ENCODE data around the gene RABGAP1L.

Gene RABGAP1L

DNA sequence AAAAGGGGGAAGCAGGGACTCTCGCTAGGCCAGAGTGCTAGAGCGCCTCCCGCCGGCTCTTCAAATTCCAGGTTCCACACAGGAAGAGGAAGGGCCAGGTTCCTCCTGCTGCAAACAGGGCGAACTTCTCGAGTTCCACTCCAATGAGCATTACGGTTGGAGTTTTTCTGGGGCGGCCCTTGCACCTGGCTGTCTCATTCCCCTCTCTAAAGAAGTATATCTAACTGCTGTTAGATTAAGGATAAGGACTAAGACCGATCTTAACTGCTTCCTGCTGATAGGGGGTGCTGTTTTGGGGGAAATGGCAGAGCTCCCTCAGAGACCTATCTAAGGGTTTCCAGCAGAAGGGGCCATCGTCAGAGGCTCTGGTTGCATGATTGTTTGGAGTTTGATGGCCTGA is 138.0 kb downstream of the RABGAP1L start:
- Histone ChIP-seq H3K9me3 (ENCODE audit: insufficient read depth, low read depth, low read length) (peaks cover 11% of the 10 kb centered on the region; the same call in 1 of the 2 replicates), H3K79me2 (ENCODE audit: insufficient read depth, low read length) (no peaks in the 10 kb centered on the region), H3K9ac (ENCODE audit: low read depth, low read length, poor library complexity, severe bottlenecking) (no peak overlapping the region), H3K27me3 (ENCODE audit: insufficient read depth, low read length, poor library complexity, severe bottlenecking) (no peaks in the 10 kb centered on the region), H4K20me1 (ENCODE audit: insufficient read depth, low read length, poor library complexity, severe bottlenecking) (no peaks in the 10 kb centered on the region), H3K4me3 (ENCODE audit: low read length, poor library complexity, severe bottlenecking) (no peak overlapping the region), H3K9me2 (replicated peaks; ENCODE audit: low read depth, low read length) (no peaks in the 10 kb centered on the region), H3F3A (ENCODE audit: low read depth) (no peaks in the 10 kb centered on the region), H3K36me3 (ENCODE audit: insufficient read depth, low read length) (peaks cover 21% of the 10 kb centered on the region; the same call in 1 of the 2 replicates), H3K4me2 (ENCODE audit: low read depth, low read length, poor library complexity, severe bottlenecking) (no peak overlapping the region), H3K4me1 (ENCODE audit: insufficient read depth, low read length, poor library complexity, severe bottlenecking) (no peaks in the 10 kb centered on the region), H2AFZ (ENCODE audit: low read length) (no peak overlapping the region)
- TF ChIP-seq, protein P1, sequence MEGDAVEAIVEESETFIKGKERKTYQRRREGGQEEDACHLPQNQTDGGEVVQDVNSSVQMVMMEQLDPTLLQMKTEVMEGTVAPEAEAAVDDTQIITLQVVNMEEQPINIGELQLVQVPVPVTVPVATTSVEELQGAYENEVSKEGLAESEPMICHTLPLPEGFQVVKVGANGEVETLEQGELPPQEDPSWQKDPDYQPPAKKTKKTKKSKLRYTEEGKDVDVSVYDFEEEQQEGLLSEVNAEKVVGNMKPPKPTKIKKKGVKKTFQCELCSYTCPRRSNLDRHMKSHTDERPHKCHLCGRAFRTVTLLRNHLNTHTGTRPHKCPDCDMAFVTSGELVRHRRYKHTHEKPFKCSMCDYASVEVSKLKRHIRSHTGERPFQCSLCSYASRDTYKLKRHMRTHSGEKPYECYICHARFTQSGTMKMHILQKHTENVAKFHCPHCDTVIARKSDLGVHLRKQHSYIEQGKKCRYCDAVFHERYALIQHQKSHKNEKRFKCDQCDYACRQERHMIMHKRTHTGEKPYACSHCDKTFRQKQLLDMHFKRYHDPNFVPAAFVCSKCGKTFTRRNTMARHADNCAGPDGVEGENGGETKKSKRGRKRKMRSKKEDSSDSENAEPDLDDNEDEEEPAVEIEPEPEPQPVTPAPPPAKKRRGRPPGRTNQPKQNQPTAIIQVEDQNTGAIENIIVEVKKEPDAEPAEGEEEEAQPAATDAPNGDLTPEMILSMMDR (conservative IDR thresholded peaks at IDR 0.05; ENCODE audit: low read length): peak; percentile 44
- no peak for TF ChIP-seq EZH2phosphoT487 (IDR thresholded peaks at IDR 0.05; ENCODE audit: borderline replicate concordance)

DNA sequence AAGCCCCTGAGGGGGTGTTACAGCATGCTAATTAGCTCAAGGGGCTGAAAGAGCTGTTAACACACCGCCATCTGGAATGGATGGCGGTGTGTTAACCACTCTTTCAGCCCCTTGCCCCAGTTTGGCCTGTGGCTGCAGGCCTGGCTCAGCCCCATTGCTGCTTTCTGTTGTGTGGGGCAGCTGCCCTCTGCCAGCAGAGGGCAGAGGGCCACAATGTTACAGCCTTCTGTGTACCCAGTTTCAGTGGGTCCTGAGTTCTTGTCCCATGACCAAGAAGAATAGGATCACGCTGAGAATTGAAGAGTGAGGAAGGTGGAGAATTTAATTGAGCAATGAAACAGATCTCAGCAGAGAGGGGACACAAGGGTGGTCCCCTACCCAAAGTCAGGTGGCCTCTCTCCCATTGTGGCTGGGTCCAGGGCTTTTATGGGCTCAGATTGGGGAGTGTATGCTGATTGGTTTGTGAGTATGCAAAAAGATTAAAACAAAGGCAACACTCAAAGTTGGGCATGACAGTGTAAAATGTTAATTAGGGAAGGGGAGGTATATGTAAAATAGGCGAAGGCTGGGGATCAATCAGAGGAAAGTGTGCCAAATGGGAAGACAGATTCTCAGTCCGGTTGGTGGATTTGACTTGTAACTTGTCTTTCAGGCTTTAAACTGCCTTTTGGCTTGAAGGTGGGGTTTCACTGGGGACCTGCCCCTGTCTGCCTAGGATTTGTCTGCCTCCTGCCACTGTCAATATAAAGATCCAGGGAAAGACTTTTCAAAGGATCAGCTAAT is 142.2 kb downstream of the RABGAP1L start:
- Histone ChIP-seq H2AFZ (ENCODE audit: low read length) (no peak overlapping the region), H3K9me3 (ENCODE audit: insufficient read depth, low read depth, low read length) (peaks cover 11% of the 10 kb centered on the region; the same call in 1 of the 2 replicates), H3K9me2 (replicated peaks; ENCODE audit: low read depth, low read length) (no peaks in the 10 kb centered on the region), H3K4me2 (ENCODE audit: low read depth, low read length, poor library complexity, severe bottlenecking) (no peak overlapping the region), H3K4me1 (ENCODE audit: insufficient read depth, low read length, poor library complexity, severe bottlenecking) (no peaks in the 10 kb centered on the region), H3K79me2 (ENCODE audit: insufficient read depth, low read length) (no peaks in the 10 kb centered on the region), H4K20me1 (ENCODE audit: insufficient read depth, low read length, poor library complexity, severe bottlenecking) (no peaks in the 10 kb centered on the region), H3K36me3 (ENCODE audit: insufficient read depth, low read length) (peaks cover 28% of the 10 kb centered on the region; the same call in 1 of the 2 replicates), H3K9ac (ENCODE audit: low read depth, low read length, poor library complexity, severe bottlenecking) (no peak overlapping the region), H3K4me3 (ENCODE audit: low read length, poor library complexity, severe bottlenecking) (no peak overlapping the region), H3F3A (ENCODE audit: low read depth) (no peaks in the 10 kb centered on the region), H3K27me3 (ENCODE audit: insufficient read depth, low read length, poor library complexity, severe bottlenecking) (no peaks in the 10 kb centered on the region)
- TF ChIP-seq, protein P1 (conservative IDR thresholded peaks at IDR 0.05; ENCODE audit: low read length): no peak
- TF ChIP-seq EZH2phosphoT487 (IDR thresholded peaks at IDR 0.05; ENCODE audit: borderline replicate concordance): no peak

DNA sequence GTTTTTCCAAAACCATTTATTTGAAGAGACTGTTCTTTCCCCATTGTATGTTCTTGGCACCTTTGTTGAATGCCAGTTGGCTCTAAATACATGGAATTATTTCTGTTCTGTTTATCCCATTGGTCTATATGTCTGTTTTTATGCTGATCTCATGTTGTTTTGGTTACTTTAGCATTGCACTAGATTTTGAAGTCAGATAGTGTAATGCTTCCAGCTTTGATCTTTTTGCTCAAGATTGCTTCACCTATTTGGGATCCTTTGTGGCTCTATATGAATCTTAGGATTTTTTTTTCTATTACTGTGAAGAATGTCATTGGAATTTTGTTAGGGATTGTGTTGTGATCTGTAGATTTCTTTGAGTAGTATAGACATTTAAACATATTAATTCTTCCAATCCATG is 149.3 kb downstream of the RABGAP1L start:
- peaks cover 13% of the 10 kb centered on the region; the same call in 1 of the 2 replicates for H3K9me3 ChIP-seq (ENCODE audit: insufficient read depth, low read depth, low read length)
- no peak overlapping the region for H2AFZ ChIP-seq (ENCODE audit: low read length)
- no peaks in the 10 kb centered on the region for H3F3A ChIP-seq (ENCODE audit: low read depth)
- no peaks in the 10 kb centered on the region for H3K4me1 ChIP-seq (ENCODE audit: insufficient read depth, low read length, poor library complexity, severe bottlenecking)
- peaks cover 26% of the 10 kb centered on the region for H3K36me3 ChIP-seq (ENCODE audit: insufficient read depth, low read length)
- no peaks in the 10 kb centered on the region for H4K20me1 ChIP-seq (ENCODE audit: insufficient read depth, low read length, poor library complexity, severe bottlenecking)
- H3K79me2 ChIP-seq (ENCODE audit: insufficient read depth, low read length): no peaks in the 10 kb centered on the region
- no peak overlapping the region for H3K4me3 ChIP-seq (ENCODE audit: low read length, poor library complexity, severe bottlenecking)
- TF ChIP-seq, protein P1 (conservative IDR thresholded peaks at IDR 0.05; ENCODE audit: low read length): no peak
- TF ChIP-seq EZH2phosphoT487 (IDR thresholded peaks at IDR 0.05; ENCODE audit: borderline replicate concordance): no peak
- no peak overlapping the region for H3K9ac ChIP-seq (ENCODE audit: low read depth, low read length, poor library complexity, severe bottlenecking)
- H3K4me2 ChIP-seq (ENCODE audit: low read depth, low read length, poor library complexity, severe bottlenecking): no peak overlapping the region
- H3K9me2 ChIP-seq (replicated peaks; ENCODE audit: low read depth, low read length): no peaks in the 10 kb centered on the region
- H3K27me3 ChIP-seq (ENCODE audit: insufficient read depth, low read length, poor library complexity, severe bottlenecking): no peaks in the 10 kb centered on the region
